ENCODE results near the gene NPB.

Gene NPB

DNA sequence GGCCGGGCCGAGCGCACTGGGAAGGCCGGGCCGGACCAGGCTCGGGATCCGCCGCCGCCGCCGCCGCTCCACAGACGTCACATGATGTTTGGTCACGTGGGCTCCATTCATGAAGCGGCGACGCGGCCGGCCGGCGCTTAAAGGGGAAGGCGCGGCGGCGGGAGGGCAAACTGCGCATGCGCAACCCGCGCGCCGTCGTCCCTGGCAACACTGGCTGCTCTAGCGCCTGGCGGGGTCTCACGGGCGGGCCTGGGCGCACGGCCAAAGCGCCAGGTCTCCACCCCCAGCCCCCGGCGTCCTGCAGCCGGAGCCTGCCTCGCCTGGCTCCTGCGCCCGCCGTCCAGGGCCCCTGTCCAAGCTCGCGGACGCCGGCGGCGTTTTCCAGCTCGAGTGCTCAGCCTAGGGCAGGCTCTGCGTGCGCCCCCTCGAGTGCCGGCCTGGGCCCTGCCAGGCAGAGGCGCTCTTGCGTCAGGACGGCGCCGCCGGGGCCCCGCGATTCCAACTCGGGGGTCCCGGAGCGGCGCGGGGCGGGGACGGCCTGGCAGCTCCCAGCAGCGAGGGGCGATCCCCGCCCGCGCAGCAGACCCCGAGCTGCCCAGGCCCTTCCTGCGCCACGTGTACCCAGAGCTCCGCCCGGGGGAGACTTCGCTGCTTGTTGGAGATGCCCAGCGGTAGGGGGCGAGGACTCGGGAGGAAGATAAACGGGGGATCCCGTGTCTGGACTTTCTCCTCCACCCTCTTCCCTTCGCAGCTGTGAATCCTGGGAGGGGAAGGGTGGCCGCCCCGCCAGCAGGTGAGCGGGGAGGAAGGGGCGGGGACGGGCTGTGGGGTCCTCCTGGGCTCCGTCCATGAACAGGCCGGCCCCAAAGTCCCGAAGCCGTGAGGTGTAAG is 25.9 kb downstream of the NPB start, which contains the start of gene MAFG:
Gene MAFG (minus strand): TSS at position 83 of the 891 bp plus-strand sequence. CDS start 4,550 bp downstream, outside the sequence.
- peak; percentile 87 for DNase-seq

- DNase-seq, result no peak
Observed at GRCh38 chr17:81928544-81929252, 26.7 kb downstream of the NPB start.

DNA sequence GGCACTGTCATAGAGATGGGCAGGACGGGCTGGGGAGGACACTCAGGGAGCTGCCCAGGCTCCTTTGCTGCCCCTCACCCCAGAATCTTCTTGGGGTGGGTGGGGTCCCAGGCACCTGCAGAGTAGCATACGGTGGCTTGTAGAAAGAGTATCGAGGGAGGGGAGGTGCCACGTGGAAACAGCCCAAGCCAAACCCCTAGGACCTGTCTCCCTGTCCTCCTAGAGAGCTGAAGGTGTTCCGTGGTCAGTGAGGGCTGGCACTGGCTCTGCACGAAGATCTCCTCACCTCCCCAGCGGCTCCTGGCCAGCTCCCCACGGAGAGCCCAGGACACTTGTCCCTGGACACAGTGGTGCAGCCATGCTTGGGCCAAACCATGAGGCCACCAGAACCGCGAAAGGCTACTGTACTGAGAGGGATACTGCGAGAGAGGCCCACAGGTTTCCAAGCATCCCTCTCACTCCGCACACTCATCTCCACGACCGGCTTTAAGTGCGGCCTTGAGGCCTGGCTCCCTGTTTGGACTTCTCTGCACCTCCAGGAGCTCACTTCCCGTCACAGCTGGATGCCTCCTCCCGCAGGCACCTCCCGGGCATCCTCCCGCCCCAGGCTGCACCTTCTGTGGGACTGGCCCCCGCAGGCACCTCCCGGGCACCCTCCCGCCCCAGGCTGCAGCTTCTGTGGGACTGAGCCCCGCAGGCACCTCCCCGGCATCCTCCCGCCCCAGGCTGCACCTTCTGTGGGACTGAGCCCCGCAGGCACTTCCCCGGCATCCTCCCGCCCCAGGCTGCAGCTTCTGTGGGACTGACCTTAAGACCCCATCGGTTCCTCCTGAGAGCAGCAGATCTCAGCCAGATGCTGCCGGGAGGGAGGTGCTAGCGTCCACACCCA is 27.5 kb downstream of the NPB start:
- DNase-seq, result no peak

- DNase-seq, result no peak
Observed at GRCh38 chr17:81930142-81931125, 28.4 kb downstream of the NPB start.

DNA sequence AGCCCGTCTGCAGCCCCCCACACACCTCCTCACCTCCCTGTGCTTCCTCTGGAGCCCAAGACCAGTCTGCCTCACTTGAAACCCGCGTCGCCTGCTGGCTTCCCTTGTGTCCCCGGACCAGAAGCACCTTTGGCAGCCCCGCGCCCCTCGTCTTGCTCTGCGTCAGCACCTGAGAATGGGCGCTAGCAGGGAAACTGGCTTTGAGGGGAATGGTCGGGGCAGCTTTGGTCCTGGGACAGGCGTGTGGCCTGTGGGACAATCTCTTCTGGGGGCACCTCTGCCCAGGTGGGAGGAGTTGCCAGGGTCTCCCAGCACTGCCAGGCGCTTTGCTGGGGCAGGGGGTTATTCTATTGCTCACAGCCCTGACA is 29.1 kb downstream of the NPB start:
- DNase-seq, result no peak

- DNase-seq, result peak; percentile 55
Observed at GRCh38 chr17:81931557-81932332, 29.7 kb downstream of the NPB start.

GRCh38 chr17:81932333-81932983 is 30.4 kb downstream of the NPB start:
- no peak for DNase-seq

- DNase-seq, result no peak
Observed at GRCh38 chr17:81933178-81933699, 31.2 kb downstream of the NPB start.

GRCh38 chr17:81934098-81934757 is 32.2 kb downstream of the NPB start:
- no peak for DNase-seq

GRCh38 chr17:81934850-81935708 is 33.0 kb downstream of the NPB start:
- no peak for DNase-seq

- no peak for DNase-seq
Observed at GRCh38 chr17:81935709-81936084, 33.7 kb downstream of the NPB start.

- DNase-seq, result no peak
Observed at GRCh38 chr17:81939218-81939617, 37.2 kb downstream of the NPB start.

GRCh38 chr17:81939881-81940385 is 37.9 kb downstream of the NPB start:
- DNase-seq, result no peak

DNA sequence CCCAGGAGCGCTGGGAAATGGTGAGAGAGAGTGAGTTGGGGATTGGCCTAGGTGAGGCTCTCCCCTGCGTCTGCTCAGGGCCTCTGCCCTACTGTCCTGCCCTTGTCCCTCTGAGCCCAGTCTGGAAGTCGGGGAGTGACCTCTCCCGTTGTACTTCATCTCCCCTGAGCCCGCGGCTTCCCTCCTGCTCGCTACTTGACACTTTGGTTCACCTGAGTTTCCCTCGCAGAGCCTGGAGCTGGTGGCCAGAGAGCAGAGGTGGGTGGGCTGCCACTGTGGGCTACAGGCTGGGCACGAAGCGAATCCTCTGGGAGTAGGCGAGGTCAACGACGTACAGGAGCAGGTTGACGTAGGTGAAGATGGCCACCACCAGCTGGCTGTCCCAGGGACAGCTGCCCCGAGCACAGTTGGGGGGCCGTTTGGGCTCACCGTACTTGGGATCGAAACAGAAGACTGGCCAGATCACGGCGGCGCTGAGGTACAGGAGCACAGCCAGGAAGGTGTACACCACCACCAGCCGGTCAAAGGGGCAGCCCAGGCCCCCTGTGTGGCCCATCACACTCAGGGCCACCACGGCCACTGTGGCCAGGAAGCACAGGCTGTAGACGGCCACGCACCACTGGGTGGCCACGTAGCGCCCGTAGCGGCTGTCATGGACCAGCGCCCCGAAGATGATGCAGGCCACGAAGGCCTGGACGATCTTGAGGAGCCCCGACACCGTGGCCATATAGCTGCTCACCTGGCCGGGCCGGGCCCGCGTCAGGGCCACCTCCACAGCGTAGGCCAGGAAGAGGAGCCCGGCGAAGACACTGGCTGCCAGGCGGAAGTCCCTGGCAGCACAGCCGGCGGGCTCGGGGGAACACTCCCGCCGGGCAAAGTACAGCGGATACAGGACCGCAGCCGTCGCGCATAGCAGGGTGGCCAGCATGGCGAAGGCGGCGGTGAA is 38.8 kb downstream of the NPB start:
- no peak for DNase-seq

- no peak for DNase-seq
Observed at GRCh38 chr17:81941484-81942166, 39.6 kb downstream of the NPB start.

- DNase-seq, result no peak
Observed at GRCh38 chr17:81942167-81942553, 40.1 kb downstream of the NPB start.

GRCh38 chr17:81944858-81945257 is 42.8 kb downstream of the NPB start:
- no peak for DNase-seq

Data from NCI-H2029 (cell line).